Cortex of kidney (tissue), 1 donor: ENCODE data around the gene FAAP100.

Experiments
- DNase-seq: peaks from one replicate; lab custom pipeline; 2025; lab: John Stamatoyannopoulos, UW

Gene FAAP100

DNA sequence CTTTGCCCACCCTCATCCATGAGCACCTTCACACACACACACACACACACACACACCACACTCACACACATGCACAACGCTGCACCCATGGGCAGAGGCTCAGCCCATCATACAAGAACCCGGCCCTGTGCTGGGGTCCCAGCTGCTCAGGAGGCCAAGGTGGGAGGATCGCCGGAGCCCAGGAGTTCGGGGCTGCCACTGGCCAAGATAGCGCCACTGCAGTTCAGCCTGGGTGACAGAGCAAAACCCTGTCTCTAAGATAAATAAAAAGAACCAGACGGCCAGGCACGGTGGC, 27.3 kb downstream of the FAAP100 start:
- no peak for DNase-seq

DNA sequence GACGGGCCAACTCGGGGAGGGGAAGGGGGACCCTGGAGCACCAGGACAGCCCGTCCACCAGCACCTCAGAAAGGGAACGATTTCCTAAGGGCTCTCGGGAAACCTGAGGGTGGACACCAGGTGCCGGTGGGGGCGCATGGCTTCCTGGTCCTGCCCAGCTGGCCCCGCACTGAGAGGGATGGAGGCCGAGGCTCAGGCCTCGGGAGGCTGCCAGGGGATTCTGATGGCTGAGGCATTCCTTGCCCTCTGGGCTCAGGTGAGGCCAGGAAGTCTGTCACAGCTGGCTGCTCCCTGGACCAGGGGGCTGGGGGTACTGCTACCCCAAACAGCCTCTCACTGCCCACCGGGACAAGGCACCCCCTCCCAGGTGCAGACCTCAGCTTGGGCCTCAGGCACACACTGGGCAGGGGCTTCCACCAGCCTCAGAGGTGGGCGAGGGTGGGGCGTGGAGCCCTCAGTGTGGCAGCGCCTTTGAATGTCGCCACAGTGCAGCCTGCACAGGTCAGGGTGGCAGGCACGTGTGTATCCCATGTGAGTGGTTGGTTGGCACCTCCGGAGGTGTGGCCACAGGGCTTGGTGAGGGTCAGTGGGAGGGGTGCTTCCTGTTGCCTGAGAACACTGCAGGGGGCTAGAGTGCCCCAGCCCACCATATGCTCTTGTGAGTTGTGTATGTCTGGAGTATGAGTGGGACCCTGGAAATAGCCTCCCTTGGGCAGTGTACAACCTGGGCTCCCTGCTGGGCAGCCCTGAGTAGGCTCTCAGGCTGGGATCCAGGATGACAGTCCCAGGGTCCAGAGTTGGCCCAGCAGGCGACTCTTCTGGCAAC, 27.9 kb downstream of the FAAP100 start:
- no peak for DNase-seq

- no peak for DNase-seq
Observed at GRCh38 chr17:81523402-81524038, 28.6 kb downstream of the FAAP100 start.

GRCh38 chr17:81522491-81523401, 29.4 kb downstream of the FAAP100 start:
- DNase-seq = no peak

GRCh38 chr17:81520021-81520901, 31.9 kb downstream of the FAAP100 start:
- no peak for DNase-seq

DNA sequence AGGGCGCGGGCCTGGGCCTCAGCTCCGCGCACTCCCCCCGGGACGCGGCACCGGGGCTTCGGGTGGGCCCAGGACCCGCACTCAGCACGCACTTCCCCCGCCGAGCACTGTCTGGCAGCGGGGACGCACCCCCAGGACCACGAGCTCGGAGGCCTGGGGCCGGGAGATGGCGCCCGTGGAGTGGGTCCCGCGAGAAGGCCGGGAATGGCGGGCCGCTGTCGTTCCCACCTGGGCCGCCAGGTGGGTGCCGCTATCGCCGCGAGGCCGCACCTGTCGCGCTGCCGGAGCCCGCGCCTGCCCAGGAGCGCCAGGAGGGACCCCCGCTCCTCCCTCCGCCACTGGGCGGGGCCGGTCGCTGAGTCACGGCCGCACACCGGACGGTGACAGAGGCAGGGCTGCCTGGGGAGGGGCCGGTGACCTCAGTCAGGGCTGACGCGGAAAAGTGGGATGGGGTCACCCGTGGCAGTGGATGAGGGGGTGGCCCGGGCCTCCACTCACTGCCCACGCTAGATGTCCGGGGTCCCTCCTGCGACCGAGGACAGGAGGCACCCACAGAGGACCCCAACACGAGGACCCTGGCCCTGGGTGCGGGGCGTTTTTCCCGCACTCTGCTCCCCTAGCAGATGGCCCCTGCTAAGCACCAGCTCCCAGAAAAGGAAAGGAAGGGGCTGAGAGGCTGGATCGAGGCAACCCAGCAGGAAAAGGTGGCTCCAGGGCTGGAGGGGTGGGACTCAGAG, 32.7 kb downstream of the FAAP100 start:
- DNase-seq = no peak

DNA sequence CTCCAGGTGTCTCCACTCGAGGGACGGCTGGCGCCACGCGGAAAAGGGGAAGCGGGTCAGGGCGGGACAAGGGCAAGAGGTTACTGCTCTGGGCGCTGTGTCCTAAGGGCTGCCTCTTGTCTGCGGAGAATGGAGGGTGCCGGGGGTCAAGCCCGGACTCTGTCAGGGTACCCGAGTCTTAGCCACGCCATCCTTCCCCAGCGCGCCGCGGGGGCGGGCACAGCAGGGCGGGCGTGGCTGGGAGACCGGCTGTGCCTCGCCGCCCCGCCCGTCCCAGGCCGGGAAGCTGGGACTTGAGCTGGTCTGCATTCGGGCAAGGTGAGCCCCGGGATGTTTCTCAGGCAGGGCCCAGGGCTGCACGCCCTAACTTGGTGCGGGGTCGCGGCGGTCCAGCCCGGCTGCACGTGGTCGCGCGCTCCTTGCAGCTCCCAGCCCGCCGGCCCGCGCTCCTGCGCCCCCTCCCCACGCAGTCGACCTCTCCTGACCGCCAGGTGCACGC, 33.3 kb downstream of the FAAP100 start:
- DNase-seq = no peak

GRCh38 chr17:81518113-81518784, 33.9 kb downstream of the FAAP100 start:
- no peak for DNase-seq

GRCh38 chr17:81517339-81518112, 34.6 kb downstream of the FAAP100 start:
- no peak for DNase-seq

DNA sequence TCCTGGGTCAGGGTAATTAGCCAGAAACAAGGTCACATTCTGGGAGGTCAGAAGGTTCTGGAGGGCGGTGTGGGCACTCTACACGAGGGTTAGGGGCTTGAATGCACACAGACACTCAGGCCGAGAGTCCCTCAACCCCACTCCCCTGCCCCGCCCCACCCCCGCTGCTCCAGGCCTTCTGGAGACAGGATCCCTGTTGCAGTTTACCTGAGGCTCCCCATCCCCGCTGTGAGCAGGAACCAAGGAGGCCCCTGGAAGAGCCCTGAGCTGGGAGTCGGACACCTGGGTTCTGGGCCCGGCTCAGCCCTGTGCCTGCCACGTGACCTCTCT, 35.2 kb downstream of the FAAP100 start:
- DNase-seq = no peak

GRCh38 chr17:81516439-81516838, 35.7 kb downstream of the FAAP100 start:
- DNase-seq = no peak

DNA sequence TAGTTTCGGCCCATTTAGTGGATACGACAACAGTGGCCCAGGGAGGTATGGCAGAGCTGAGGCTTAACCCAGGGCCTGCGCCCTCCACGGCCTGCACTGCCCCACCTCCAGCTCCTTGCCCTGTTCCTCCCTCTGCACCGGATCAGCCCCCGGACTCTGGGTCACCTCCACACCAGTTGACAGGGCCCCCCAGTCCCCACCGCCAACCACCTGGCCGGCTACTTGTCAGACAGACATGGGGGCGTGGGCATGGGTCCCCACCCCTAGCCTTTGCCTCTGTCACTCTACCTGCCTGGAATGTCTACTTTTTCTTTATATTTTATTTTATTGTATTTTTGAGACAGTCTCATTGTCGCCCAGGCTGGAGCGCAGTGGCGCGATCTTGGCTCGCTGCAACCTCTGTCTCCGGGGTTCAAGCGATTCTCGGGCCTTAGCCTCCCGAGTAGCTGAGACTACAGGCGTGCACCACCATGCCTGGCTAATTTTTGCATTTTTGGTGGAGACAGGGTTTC, 36.6 kb downstream of the FAAP100 start:
- DNase-seq = no peak

DNA sequence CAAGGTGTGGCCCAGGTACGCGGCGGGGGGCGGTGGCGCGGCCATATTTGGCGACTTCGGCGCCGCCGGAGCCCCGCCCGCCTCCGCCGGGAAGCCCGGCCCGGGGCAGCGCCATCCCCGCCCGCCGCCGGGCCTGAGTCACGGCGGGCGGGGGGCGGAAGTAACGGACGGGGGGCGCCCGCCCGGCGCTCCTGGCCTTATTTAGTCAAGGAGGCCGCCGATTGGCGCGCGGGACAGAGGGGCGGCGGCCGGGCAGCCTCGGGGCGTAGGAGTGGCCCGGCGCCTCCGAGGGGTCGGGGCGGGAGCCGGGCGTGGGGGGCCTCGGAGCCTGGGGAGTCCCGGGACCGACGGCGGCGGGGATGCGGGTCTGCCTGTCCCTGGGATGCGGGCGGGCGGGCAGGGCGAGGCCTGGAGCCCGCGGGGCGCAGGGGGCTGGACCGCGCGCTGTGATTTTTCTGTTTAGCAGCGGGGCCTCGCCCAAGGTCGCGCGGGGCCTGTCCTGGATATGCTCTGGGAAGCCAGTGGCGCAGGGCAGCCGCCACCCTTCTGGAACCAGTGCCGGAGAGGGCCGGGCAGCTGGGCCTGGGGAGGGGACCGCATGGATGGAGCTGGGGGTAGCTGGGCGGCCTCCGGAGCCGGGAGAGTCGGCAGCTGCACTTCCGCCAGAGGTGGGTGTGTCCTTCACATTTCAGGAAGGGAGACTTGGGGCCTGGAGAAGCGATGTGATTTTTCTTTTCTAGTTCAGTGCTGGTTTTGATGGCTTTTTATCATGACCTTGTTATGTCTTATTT, 37.2 kb downstream of the FAAP100 start:
- no peak for DNase-seq

DNA sequence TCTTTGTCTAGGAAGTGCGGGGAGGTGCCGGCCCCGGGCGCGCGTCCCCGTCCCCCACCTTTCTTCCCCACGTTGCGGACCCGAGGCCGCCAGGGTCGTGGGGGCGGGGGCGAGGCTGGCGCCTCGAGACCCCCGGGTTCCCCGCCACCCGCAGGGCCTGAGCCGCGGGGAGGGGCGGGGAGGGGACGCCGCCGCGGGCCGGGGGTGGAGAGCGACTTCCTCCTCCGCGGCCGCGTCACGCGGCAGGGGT, 37.7 kb downstream of the FAAP100 start:
- DNase-seq = no peak

GRCh38 chr17:81513753-81514488, 38.2 kb downstream of the FAAP100 start:
- no peak for DNase-seq

- no peak for DNase-seq
Observed at GRCh38 chr17:81513372-81513752, 38.8 kb downstream of the FAAP100 start.

- DNase-seq = no peak
Observed at GRCh38 chr17:81512562-81513371, 39.4 kb downstream of the FAAP100 start, which contains the start of gene ACTG1. ACTG1 (minus strand) TSS chr17:81512799; CDS start chr17:81512354, 445 bp downstream.
